Measurements from ENCODE around the gene KAZN. TPM values are rescaled to one million over a fixed set of nuclear protein-coding genes. Genes with fewer than 3 reads are reported as not detected.

The KAZN gene
- total and polyA plus RNA-seq, 11 donors: 0.65 to 6.5 (median 2.3) TPM

DNA sequence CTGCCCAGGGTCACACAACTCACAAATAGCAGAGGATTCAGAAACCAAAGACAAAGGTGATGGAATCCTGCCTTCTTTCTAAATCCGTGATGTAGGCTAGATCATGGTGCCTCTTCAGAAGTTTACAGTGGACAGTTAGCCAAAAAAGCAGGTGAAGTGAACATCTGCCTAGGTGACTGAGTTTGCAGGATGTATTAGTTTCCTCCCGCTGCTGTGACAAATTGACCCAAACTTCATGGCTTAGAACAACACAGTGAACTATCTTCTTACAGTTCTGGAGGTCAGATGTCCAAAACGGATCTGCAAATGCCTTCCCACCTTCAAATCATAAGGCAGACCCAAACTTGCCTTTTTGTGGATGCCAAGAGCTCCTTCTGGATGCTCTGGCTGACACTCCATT is 551.9 kb downstream of the KAZN start:
- H3K4me3 ChIP-seq: no peak overlapping the region
- DNase-seq (no peak), ATAC-seq (no peak)
- intact Hi-C loops (cut with DNase I): loop anchor here in 8 of 10 donors (2.0 to 10.0 kb wide), 5 partner anchors 122 to 284 kb away; partner anchors contain the start of gene CTRC (in 2 of the 8)
- H3K9me3 ChIP-seq: no peaks in the 10 kb centered on the region
- TF ChIP-seq POLR2A (IDR thresholded peaks at IDR 0.05): no peak
- no peak for TF ChIP-seq CTCF (IDR thresholded peaks at IDR 0.05)
- peaks cover 0 to 43% (median 7%) of the 10 kb centered on the region in 12 donors for H3K4me1 ChIP-seq
- H3K27me3 ChIP-seq: peaks cover 0 to 9% (median 0%) of the 10 kb centered on the region in 9 donors
- no peak overlapping the region for H3K27ac ChIP-seq
- WGBS, 4 donors: 93 to 96% (median 96%) methylated on average over 3 of the region's 3 CpGs
- H3K36me3 ChIP-seq: no peaks in the 10 kb centered on the region

DNA sequence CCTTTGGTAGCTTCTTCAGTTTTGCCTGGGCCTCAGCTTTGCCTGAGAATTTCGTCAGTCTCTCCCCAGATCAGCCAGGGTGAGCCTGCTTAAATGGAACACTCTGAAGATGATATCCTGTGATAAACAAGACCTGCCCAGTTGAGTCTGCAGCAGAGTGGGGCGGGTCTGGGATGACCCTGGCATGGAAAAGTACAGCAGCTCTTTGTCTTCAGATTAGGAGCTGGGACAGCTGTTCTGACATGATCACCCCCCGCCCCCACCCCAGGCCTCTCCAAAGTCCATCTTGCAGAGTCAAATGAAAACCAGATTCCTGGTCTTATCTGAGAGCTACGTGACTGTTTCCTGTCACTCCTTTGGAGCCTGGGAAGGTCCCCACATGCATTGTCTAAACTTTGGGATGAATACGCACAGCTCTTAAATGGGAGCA is 552.9 kb downstream of the KAZN start:
- H3K4me1 ChIP-seq: peaks cover 0 to 53% (median 14%) of the 10 kb centered on the region in 12 donors
- H3K27me3 ChIP-seq: peaks cover 0 to 9% (median 0%) of the 10 kb centered on the region in 9 donors
- no peak for DNase-seq
- WGBS, 4 donors: 40 to 55% (median 47%) methylated on average over 3 to 5 of the region's 5 CpGs
- H3K9me3 ChIP-seq: no peaks in the 10 kb centered on the region
- ATAC-seq: no peak
- TF ChIP-seq POLR2A (IDR thresholded peaks at IDR 0.05): no peak
- TF ChIP-seq CTCF (IDR thresholded peaks at IDR 0.05): no peak
- H3K36me3 ChIP-seq: no peaks in the 10 kb centered on the region
- H3K4me3 ChIP-seq: no peak overlapping the region
- H3K27ac ChIP-seq: peak overlapping the region in 1 of 12 donors; percentile 91
- intact Hi-C loops (cut with DNase I): loop anchor here in 8 of 10 donors (2.0 to 10.0 kb wide), 5 partner anchors 121 to 283 kb away; partner anchors contain the start of gene CTRC (in 2 of the 8)

GRCh38 chr1:15151871-15152270 is 553.4 kb downstream of the KAZN start:
- peaks cover 0 to 55% (median 15%) of the 10 kb centered on the region in 12 donors for H3K4me1 ChIP-seq
- WGBS, 4 donors: 57 to 77% (median 64%) methylated on average over 3 of the region's 3 CpGs
- ATAC-seq: no peak
- no peaks in the 10 kb centered on the region for H3K9me3 ChIP-seq
- no peak for DNase-seq
- intact Hi-C loops (cut with DNase I): loop anchor here (1.0 to 10.0 kb wide), 7 partner anchors 120 to 283 kb away; partner anchors contain the start of gene CTRC (in 2 of the 10)
- no peaks in the 10 kb centered on the region for H3K36me3 ChIP-seq
- TF ChIP-seq CTCF (IDR thresholded peaks at IDR 0.05) (no peak), POLR2A (IDR thresholded peaks at IDR 0.05) (no peak)
- peak overlapping the region in 4 of 12 donors; percentile 58 to 90 (median 77) for H3K4me3 ChIP-seq
- peaks cover 0 to 9% (median 0%) of the 10 kb centered on the region in 9 donors for H3K27me3 ChIP-seq
- H3K27ac ChIP-seq: peak overlapping the region in 4 of 12 donors; percentile 70 to 91 (median 84)

DNA sequence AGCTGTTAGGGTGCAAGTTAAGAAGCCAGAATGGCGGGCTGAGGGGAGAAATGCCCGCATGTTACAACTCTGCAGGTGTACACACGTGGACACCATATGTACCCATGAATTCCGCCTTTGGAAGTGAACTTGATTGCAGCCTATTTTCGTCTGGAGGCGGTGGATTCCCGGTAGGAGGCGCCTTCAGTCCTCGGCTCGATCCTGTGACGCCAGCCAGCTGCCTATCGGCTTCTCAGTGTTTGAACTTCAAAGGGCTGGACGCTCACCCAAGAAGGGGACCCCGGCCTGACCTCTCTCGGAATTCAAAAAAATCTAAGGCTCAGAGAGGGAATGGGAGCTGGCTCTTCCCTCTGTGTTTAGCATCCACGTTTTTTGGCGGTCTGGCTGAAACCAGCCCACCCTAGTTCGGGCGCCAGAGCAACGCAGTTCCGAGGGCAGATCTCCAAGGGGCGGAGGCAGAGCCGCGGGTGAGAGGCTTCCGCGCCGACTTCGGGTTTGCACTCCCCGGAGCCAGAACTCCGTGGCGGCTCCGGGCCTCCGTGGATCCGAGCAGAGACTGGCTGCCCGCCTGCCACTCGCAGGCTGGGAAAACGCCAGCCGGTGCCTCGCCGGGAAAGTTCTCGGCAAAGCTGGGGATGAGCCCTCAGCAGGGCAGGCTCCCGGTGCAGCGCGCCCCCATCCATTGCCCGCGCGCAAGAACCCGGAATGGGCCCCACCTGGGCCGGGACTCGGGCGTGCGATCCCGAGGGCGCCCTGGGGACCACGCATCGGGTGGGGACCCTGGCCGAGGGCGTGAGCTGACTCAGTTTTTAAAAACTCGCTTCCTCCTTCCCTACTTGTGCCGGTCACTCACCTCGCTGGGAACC is 554.1 kb downstream of the KAZN start:
- intact Hi-C loops (cut with DNase I): loop anchor here in 9 of 10 donors (1.0 to 10.0 kb wide), 7 partner anchors 120 to 282 kb away; partner anchors contain the start of gene CTRC (in 2 of the 9)
- ATAC-seq: peak; percentile 55 to 79 (median 70)
- Histone ChIP-seq H3K4me3 (peak overlapping the region; percentile 57 to 90 (median 80)), H3K36me3 (no peaks in the 10 kb centered on the region), H3K9me3 (no peaks in the 10 kb centered on the region), H3K27me3 (peaks cover 0 to 9% (median 0%) of the 10 kb centered on the region in 9 donors), H3K4me1 (peaks cover 0 to 53% (median 15%) of the 10 kb centered on the region in 12 donors), H3K27ac (peak overlapping the region; percentile 7 to 92 (median 76))
- peak; percentile 82 to 91 (median 87) for DNase-seq
- peak; percentile 54 to 79 (median 66) for TF ChIP-seq CTCF (IDR thresholded peaks at IDR 0.05)
- no peak for TF ChIP-seq POLR2A (IDR thresholded peaks at IDR 0.05)
- 0 to 2% (median 1%) methylated on average over 23 to 61 of the region's 61 CpGs for WGBS, 4 donors
